HUES64 (cell line): Measurements from ENCODE around the gene SPATA1.
"Not testable (repeated sequence)": the region's sequence is repeated elsewhere in the genome, so short reads cannot be mapped to it uniquely, and the experiment has no call there.

ENCODE experiments used
- H3K27ac ChIP-seq: 2 replicates; pipeline ENCODE4 v1.7.0; 2013; ENCODE audit warnings: low read depth, low read length, inconsistent platforms
- H3K27me3 ChIP-seq: 2 replicates; pipeline ENCODE4 v1.6.1; 2013; ENCODE audit warnings: mild to moderate bottlenecking, low read length; ENCODE audit not compliant: insufficient read depth
- H3K36me3 ChIP-seq: 2 replicates; pipeline ENCODE4 v1.6.1; 2013; ENCODE audit warnings: mild to moderate bottlenecking, low read length; ENCODE audit not compliant: insufficient read depth
- H3K4me1 ChIP-seq: 2 replicates; pipeline ENCODE4 v1.6.1; 2013; ENCODE audit warnings: mild to moderate bottlenecking, low read length, moderate library complexity; ENCODE audit not compliant: insufficient read depth
- H3K4me3 ChIP-seq: 2 replicates; pipeline ENCODE4 v1.5.1; 2013; ENCODE audit warnings: mild to moderate bottlenecking, low read length, moderate library complexity
- H3K9ac ChIP-seq: 2 replicates; pipeline ENCODE4 v1.6.1; 2013; ENCODE audit warnings: mild to moderate bottlenecking, low read depth, low read length
- H3K9me3 ChIP-seq: 2 replicates; pipeline ENCODE4 v1.6.1; 2013; ENCODE audit warnings: low read depth, low read length; ENCODE audit not compliant: insufficient read depth
- WGBS: fragments of 150-250, 120-280 bp; methylation state at CpG from one replicate; pipeline ENCODE4 v1.1.7; 2013; ENCODE audit warnings: missing lambda C conversion rate; 5-methylcytosine and 5-hydroxymethylcytosine counted together

SPATA1 gene

DNA sequence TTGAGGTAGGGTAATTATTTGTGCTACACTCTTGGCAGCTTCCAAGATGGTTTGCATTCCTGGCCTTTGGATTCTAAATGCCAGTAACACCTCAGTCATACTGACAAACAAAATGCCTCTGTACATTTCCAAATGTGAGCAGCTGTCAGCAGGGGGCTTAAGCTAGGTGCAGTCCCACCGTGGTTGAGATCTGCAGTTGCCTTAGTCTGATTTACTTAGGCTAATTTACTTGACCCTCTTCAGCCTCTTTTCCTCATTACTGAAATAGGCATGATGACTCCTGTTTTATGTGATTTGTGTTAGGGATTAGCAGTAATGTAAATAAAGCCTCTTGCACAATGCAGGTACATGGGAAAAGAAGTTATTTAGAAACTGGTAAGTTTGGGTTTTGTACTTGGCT lies 13.5 kb upstream of the SPATA1 start:
- WGBS = 83% methylated on average over 1 of the region's 1 CpG
- H3K36me3 ChIP-seq = peaks cover 87% of the 10 kb centered on the region
- H3K4me1 ChIP-seq = no peaks in the 10 kb centered on the region
- H3K27ac ChIP-seq = no peak overlapping the region
- no peak overlapping the region for H3K9ac ChIP-seq
- no peaks in the 10 kb centered on the region for H3K27me3 ChIP-seq
- H3K4me3 ChIP-seq = no peak overlapping the region
- no peaks in the 10 kb centered on the region for H3K9me3 ChIP-seq

DNA sequence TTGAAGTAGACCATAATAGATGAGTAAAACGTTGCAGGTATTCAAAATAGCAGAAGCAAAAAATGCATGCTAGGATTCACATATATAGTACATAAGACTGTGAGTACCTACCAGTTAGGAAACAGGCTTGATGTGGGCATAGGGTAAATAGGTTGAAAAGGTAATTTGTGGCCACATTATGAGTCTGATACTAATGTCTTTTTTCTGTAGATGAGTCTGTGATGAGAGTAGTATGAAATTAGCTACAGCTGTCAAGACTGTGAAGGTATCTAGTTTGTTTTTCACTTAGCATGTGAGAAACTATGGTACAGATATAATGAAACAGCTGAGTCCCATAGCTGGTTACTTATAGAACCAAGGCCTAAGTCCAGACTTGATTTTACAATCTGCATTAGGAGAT lies 12.4 kb upstream of the SPATA1 start:
- no peaks in the 10 kb centered on the region for H3K9me3 ChIP-seq
- 80% methylated on average over 1 of the region's 1 CpG for WGBS
- no peak overlapping the region for H3K4me3 ChIP-seq
- H3K36me3 ChIP-seq = peaks cover 98% of the 10 kb centered on the region
- H3K27ac ChIP-seq = no peak overlapping the region
- no peaks in the 10 kb centered on the region for H3K27me3 ChIP-seq
- H3K9ac ChIP-seq = no peak overlapping the region
- no peaks in the 10 kb centered on the region for H3K4me1 ChIP-seq

DNA sequence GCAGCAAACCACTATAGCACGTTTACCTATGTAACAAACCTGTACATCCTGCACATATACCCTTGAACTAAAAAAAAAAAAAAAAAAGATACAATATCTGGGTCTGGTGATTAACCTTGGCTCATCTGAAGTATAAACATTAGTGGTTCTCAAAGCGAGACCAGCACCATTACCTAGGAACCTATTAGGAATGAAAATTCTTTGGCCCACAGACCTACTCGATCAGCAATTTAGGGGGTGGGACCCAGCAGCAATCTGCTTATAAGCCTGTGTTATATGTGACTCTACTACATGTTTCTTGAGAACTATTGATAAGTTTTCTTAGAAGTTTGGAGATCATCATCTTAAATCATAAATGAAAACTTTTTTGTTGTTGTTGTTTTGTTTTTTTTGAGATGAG lies 9.7 kb upstream of the SPATA1 start:
- H3K4me3 ChIP-seq = no peak overlapping the region
- no peaks in the 10 kb centered on the region for H3K9me3 ChIP-seq
- H3K9ac ChIP-seq = no peak overlapping the region
- peaks cover 98% of the 10 kb centered on the region for H3K36me3 ChIP-seq
- H3K4me1 ChIP-seq = peaks cover 5% of the 10 kb centered on the region
- no peak overlapping the region for H3K27ac ChIP-seq
- 97% methylated on average over 2 of the region's 3 CpGs for WGBS
- no peaks in the 10 kb centered on the region for H3K27me3 ChIP-seq

DNA sequence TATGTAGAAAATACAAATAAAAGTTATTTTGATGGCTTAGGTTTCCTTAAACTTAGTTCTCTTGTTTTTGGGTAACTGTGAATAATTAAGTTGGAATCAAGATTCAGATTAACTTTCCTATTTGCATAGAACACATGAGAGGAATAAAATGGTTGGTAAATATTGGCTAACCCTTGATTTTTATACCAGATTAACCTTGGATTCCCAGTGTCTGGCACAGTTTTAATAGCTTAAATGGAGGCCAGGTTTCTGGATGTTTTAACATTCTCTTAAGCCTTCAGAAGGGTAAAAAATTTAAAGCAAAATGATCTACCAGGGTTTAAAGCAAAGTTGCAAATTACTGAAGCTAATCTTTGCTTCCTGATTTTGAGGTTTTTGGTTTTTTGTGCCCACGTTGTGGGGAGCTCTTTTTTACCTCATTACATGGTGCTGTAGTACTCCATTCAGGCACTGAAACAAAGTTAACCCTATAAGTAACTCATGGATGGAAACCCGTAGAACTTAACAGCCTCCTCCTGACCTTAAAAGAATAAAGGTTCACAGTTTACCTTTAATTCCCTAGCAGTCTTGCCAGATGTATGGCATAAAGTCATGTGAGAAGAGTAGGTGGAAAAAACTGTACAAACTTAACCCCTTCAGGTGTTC lies 8.4 kb upstream of the SPATA1 start:
- no peak overlapping the region for H3K9ac ChIP-seq
- no peak overlapping the region for H3K27ac ChIP-seq
- H3K36me3 ChIP-seq = peaks cover 87% of the 10 kb centered on the region
- no peak overlapping the region for H3K4me3 ChIP-seq
- 89% methylated on average over 2 of the region's 2 CpGs for WGBS
- H3K4me1 ChIP-seq = peaks cover 9% of the 10 kb centered on the region
- H3K9me3 ChIP-seq = no peaks in the 10 kb centered on the region
- H3K27me3 ChIP-seq = no peaks in the 10 kb centered on the region

DNA sequence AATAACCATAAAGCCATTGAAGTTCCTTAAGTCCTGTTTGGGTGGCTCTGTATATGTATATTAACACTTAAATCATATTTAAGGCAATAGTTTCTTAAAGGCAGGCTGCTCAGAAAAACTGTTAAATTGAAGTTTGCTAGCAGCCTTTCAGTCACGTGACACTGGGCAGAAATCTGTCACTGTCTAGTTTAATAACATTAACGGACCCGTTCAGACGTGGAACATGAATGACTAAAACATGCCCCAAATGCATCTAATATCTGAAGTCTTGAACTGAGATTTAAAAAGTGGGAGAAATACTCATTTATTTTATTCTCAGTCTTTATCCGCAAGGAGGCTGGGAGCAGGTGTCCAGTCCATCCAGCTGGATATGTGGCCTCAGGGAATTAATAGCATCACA lies 3.3 kb upstream of the SPATA1 start:
- no peak overlapping the region for H3K27ac ChIP-seq
- H3K9ac ChIP-seq = no peak overlapping the region
- no peak overlapping the region for H3K4me3 ChIP-seq
- 96% methylated on average over 5 of the region's 5 CpGs for whole genome bisulfite sequencing
- H3K27me3 ChIP-seq = peaks cover 3% of the 10 kb centered on the region; the same call in 1 of the 2 replicates
- no peaks in the 10 kb centered on the region for H3K9me3 ChIP-seq
- peaks cover 33% of the 10 kb centered on the region for H3K4me1 ChIP-seq
- H3K36me3 ChIP-seq = peaks cover 37% of the 10 kb centered on the region

DNA sequence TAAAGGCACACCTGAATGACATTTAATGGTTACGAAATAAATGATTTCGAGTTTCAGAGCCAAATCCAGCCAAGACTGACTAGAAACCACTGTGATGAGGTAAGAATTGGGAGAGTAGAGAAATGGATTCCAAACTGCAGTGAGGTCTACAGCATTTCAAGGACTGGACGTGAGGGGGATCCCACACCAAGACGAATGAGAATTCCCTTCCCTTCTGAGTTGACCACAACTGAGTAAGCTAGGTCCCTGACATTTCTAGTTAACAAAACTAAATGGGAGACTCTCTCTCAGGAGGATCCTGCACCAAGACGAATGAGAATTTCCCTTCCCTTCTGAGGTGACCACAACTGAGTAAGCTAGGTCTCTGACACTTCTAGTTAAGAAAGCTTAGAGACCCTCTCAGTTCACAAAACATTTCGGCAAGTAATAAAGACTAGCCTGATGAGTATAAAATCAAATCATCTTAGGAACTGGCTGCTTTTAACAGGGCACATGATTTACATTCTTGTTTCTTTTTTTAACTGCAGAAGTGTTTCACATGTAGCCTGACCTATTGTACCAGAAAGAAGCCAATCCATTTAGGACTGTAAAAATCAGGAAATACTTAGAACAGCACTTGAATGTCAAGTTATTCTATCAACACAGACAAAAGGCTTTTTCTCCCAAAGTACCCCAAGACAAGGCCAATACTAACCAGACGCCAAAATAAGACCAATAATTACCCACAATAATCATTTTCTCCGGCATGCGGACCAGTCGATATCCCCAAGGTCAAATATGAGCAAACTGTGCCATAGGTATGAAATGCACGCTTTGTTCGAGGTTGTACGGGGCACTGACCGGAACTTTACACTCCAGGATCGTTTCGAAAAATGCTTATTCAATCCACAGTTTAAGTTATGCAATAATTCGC lies 1.4 kb upstream of the SPATA1 start:
- Histone ChIP-seq H3K9me3 (peaks cover 6% of the 10 kb centered on the region; the same call in 1 of the 2 replicates), H3K27me3 (peaks cover 3% of the 10 kb centered on the region; the same call in 1 of the 2 replicates), H3K4me1 (peaks cover 33% of the 10 kb centered on the region), H3K27ac (no peak overlapping the region), H3K36me3 (peaks cover 18% of the 10 kb centered on the region), H3K9ac (peak overlapping the region; percentile 67), H3K4me3 (peak overlapping the region; percentile 87)
- WGBS = 16% methylated on average over 16 of the region's 17 CpGs

DNA sequence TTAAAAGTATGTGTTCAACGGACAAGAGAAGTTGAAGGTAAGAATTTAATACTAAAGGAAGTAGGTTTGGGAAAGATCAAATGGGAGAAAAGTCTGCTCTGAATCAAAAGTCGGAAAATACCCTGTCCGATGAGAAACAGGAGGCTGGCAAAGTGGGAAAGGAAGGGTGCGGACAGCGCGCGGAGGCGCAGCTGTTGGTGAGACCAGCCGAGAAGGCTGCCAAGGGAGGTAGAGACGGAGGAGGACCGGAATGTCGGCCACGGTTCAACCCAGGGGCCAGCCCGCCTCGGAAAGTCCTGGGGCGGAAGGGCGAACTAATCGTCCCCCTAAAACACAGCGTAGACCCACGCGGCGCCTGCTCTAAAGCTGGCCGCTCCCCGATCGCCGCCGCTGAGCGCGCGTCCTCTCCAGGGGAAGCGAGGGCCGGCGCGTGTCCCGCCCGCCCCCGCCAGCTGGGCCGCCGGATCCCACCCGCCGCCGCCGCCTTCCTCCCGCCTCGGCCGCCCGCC lies 639 bp upstream of the SPATA1 start:
- under 1% methylated on average over 47 of the region's 47 CpGs for WGBS
- Histone ChIP-seq H3K36me3 (peaks cover 11% of the 10 kb centered on the region), H3K27me3 (peaks cover 3% of the 10 kb centered on the region; the same call in 1 of the 2 replicates)

DNA sequence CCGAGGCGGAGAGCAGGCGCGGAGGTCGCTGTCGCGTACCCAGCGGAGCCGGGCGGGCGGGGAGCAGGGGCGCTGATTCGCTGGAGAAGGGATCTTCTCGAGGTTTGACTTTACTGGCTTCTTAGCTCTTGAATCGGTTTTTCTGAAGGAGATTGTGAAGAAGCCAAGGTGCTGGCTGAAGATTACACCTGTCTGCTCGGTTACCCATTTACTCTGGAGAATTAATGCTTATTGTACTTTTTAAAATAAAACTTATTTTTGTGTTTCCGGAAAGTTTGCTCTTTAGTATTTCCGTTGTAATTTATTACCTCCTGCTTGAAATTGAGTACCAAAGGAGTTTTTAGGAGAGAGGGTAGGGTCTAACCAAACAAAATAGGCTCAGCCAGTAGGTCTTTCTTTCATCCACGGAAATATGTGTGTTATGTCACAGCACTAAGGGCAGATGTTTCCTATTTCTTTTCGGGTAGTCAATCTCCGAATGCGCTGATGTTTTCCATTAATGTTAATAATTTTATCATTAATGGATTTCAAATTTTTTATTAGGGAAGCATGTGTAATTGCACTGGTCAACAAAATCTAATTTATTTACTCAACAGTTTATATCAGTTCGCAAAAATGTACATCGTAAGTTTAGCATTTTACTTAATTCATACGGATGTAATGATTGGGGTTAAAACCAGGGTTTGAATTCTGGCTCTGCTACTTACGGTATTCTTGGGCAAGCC lies 705 bp downstream of the SPATA1 start:
- peaks cover 3% of the 10 kb centered on the region; the same call in 1 of the 2 replicates for H3K27me3 ChIP-seq
- WGBS = 13% methylated on average over 21 of the region's 26 CpGs
- H3K4me1 ChIP-seq = peaks cover 24% of the 10 kb centered on the region
- H3K27ac ChIP-seq = peak overlapping the region; percentile 72; the same call in 1 of the 2 replicates
- H3K9me3 ChIP-seq = peaks cover 6% of the 10 kb centered on the region; the same call in 1 of the 2 replicates
- H3K4me3 ChIP-seq = peak overlapping the region; percentile 87
- H3K9ac ChIP-seq = peak overlapping the region; percentile 69
- no peaks in the 10 kb centered on the region; the same call in 1 of the 2 replicates for H3K36me3 ChIP-seq

More for the DNA sequence above, 639 bp upstream of the SPATA1 start:
- Histone ChIP-seq H3K9ac (peak overlapping the region; percentile 67), H3K27ac (peak overlapping the region; percentile 83), H3K4me1 (peaks cover 33% of the 10 kb centered on the region), H3K9me3 (peaks cover 6% of the 10 kb centered on the region; the same call in 1 of the 2 replicates), H3K4me3 (peak overlapping the region; percentile 87)

DNA sequence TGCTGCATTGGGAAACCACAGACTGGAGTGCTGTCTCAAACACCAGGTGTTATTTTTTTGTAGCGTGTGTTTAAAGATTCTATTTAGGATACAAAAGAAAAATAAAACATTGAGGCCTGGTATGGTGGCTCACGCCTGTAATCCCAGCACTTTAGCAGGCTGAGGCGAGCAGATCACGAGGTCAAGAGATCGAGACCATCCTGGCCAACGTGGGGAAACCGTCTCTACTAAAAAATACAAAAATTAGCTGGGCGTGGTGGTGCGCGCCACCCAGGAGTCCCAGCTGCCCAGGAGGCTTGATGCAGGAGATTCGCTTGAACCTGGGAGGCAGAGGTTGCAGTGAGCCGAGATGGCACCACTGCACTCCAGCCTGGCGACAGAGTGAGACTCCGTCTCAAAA lies 1.7 kb downstream of the SPATA1 start:
- not testable (repeated sequence) for H3K27ac ChIP-seq, H3K36me3 ChIP-seq
- WGBS = 95% methylated on average over 13 of the region's 14 CpGs

DNA sequence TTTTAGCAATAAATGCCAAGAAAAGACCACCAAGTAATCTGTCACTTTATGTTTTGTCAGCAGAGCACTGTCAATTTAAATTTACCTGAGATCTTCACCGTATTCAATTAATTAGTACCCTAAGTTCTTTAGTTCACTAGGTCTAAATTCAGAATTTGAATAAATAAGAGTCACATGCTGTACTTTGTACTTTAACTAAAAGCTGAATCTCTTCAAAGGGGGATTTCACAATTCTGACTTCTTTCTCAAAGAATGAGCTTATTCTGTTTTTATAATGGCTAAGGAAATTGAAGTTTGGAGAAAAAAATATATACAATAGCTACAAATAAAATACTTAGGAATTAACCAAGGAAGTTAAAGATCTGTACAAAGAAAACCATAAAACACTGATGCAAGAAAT lies 2.3 kb downstream of the SPATA1 start:
- 88% methylated on average over 1 of the region's 1 CpG for WGBS
- Histone ChIP-seq H3K9ac (no peak overlapping the region), H3K36me3 (no peaks in the 10 kb centered on the region), H3K4me1 (peaks cover 23% of the 10 kb centered on the region), H3K9me3 (peaks cover 6% of the 10 kb centered on the region; the same call in 1 of the 2 replicates), H3K27me3 (peaks cover 3% of the 10 kb centered on the region; the same call in 1 of the 2 replicates), H3K4me3 (no peak overlapping the region), H3K27ac (no peak overlapping the region)

More for the DNA sequence above, 1.7 kb downstream of the SPATA1 start:
- not testable (repeated sequence) for H3K27me3 ChIP-seq, H3K9ac ChIP-seq, H3K9me3 ChIP-seq
- peak overlapping the region; percentile 87; the same call in 1 of the 2 replicates for H3K4me3 ChIP-seq
- H3K4me1 ChIP-seq = peaks cover 24% of the 10 kb centered on the region
